Neural cell (in vitro differentiated cells): ENCODE measurements around the gene NLRP10.

Experiments
- EP300 ChIP-seq: fragments of 450-650 bp; conservative IDR thresholded peaks from 2 replicates; pipeline ENCODE4 v1.6.1; 2014; ENCODE audit warnings: antibody characterized with exemption, mild to moderate bottlenecking, moderate library complexity; ENCODE audit not compliant: poor library complexity, severe bottlenecking
- EZH2 ChIP-seq: fragments of 200-600, 300-800 bp; shearing (Covaris generic), sonication (generic); IDR thresholded peaks from 2 replicates; pipeline ENCODE4 v1.6.1; 2014; ENCODE audit warnings: antibody characterized with exemption, low read length, borderline replicate concordance, mild to moderate bottlenecking; ENCODE audit not compliant: insufficient read depth, poor library complexity, severe bottlenecking
- MXI1 ChIP-seq: fragments of 450-650 bp; conservative IDR thresholded peaks from 2 replicates; pipeline ENCODE4 v1.6.1; 2014; ENCODE audit warnings: antibody characterized with exemption, mild to moderate bottlenecking; ENCODE audit not compliant: poor library complexity, severe bottlenecking
- POLR2AphosphoS5 ChIP-seq: IDR thresholded peaks from 2 replicates; pipeline ENCODE4 v1.6.1; 2012
- TAF1 ChIP-seq: IDR thresholded peaks from 2 replicates; pipeline ENCODE4 v1.6.1; 2012; ENCODE audit warnings: low read depth
- TF ChIP-seq, protein P1 (sequence below): fragments of 450-650 bp; IDR thresholded peaks from 2 replicates; pipeline ENCODE4 v1.5.1; 2014; ENCODE audit warnings: antibody characterized with exemption, mild to moderate bottlenecking, moderate library complexity; ENCODE audit not compliant: poor library complexity, severe bottlenecking
- TF ChIP-seq, protein P2 (sequence below): IDR thresholded peaks from 2 replicates; pipeline ENCODE4 v1.6.1; 2012; ENCODE audit warnings: borderline replicate concordance

DNA sequence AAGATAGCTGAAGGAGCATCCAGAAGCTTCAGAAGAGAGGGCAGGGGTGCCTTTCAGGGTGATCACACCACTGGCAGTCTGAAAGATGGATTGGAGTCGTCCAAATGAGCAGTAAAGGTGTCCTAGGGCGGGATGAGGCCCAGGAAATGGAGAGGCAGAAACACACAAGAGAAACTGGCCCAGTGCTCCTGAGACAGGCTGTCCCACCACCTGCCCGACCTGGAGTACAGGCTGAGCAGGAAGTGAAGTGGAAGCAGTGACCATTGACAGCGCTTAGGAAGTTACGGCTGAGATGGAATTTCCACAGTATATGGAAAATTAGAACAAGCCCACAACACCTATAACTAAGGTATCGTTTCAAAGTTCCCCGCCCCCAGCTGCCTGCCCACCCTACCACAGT, 37.9 kb upstream of the NLRP10 start:
- TF ChIP-seq EZH2: no peak
- TF ChIP-seq EP300: no peak
- TF ChIP-seq, protein P1, sequence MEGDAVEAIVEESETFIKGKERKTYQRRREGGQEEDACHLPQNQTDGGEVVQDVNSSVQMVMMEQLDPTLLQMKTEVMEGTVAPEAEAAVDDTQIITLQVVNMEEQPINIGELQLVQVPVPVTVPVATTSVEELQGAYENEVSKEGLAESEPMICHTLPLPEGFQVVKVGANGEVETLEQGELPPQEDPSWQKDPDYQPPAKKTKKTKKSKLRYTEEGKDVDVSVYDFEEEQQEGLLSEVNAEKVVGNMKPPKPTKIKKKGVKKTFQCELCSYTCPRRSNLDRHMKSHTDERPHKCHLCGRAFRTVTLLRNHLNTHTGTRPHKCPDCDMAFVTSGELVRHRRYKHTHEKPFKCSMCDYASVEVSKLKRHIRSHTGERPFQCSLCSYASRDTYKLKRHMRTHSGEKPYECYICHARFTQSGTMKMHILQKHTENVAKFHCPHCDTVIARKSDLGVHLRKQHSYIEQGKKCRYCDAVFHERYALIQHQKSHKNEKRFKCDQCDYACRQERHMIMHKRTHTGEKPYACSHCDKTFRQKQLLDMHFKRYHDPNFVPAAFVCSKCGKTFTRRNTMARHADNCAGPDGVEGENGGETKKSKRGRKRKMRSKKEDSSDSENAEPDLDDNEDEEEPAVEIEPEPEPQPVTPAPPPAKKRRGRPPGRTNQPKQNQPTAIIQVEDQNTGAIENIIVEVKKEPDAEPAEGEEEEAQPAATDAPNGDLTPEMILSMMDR: no peak
- TF ChIP-seq, protein P2, sequence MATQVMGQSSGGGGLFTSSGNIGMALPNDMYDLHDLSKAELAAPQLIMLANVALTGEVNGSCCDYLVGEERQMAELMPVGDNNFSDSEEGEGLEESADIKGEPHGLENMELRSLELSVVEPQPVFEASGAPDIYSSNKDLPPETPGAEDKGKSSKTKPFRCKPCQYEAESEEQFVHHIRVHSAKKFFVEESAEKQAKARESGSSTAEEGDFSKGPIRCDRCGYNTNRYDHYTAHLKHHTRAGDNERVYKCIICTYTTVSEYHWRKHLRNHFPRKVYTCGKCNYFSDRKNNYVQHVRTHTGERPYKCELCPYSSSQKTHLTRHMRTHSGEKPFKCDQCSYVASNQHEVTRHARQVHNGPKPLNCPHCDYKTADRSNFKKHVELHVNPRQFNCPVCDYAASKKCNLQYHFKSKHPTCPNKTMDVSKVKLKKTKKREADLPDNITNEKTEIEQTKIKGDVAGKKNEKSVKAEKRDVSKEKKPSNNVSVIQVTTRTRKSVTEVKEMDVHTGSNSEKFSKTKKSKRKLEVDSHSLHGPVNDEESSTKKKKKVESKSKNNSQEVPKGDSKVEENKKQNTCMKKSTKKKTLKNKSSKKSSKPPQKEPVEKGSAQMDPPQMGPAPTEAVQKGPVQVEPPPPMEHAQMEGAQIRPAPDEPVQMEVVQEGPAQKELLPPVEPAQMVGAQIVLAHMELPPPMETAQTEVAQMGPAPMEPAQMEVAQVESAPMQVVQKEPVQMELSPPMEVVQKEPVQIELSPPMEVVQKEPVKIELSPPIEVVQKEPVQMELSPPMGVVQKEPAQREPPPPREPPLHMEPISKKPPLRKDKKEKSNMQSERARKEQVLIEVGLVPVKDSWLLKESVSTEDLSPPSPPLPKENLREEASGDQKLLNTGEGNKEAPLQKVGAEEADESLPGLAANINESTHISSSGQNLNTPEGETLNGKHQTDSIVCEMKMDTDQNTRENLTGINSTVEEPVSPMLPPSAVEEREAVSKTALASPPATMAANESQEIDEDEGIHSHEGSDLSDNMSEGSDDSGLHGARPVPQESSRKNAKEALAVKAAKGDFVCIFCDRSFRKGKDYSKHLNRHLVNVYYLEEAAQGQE: no peak
- TF ChIP-seq TAF1: no peak
- no peak for TF ChIP-seq POLR2AphosphoS5
- no peak for TF ChIP-seq MXI1
